ENCODE results near the gene TEKT5.

GRCh38 chr16:10731790-10732189 is 37.1 kb upstream of the TEKT5 start:
- TF ChIP-seq CTCF (IDR thresholded peaks at IDR 0.05), result no peak
- no peak for TF ChIP-seq POLR2A (IDR thresholded peaks at IDR 0.05)
- no peak for TF ChIP-seq POLR2AphosphoS5 (IDR thresholded peaks at IDR 0.05)

All from stomach (tissue), 4 donors.